ENCODE data around the gene PSMD9.

- TF ChIP-seq, protein P1, sequence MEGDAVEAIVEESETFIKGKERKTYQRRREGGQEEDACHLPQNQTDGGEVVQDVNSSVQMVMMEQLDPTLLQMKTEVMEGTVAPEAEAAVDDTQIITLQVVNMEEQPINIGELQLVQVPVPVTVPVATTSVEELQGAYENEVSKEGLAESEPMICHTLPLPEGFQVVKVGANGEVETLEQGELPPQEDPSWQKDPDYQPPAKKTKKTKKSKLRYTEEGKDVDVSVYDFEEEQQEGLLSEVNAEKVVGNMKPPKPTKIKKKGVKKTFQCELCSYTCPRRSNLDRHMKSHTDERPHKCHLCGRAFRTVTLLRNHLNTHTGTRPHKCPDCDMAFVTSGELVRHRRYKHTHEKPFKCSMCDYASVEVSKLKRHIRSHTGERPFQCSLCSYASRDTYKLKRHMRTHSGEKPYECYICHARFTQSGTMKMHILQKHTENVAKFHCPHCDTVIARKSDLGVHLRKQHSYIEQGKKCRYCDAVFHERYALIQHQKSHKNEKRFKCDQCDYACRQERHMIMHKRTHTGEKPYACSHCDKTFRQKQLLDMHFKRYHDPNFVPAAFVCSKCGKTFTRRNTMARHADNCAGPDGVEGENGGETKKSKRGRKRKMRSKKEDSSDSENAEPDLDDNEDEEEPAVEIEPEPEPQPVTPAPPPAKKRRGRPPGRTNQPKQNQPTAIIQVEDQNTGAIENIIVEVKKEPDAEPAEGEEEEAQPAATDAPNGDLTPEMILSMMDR (IDR thresholded peaks at IDR 0.05; ENCODE audit: low read length): no peak
- no peak for TF ChIP-seq EZH2 (optimal IDR thresholded peaks at IDR 0.05; ENCODE audit: low read depth, low read length)
Observed at GRCh38 chr12:121898287-121898686, 9.7 kb downstream of the PSMD9 start.
